ENCODE measurements around the gene MARF1. TPM values are rescaled to one million over a fixed set of nuclear protein-coding genes. Genes with fewer than 3 reads are reported as not detected.

Gene MARF1
- total RNA-seq, 2 experiments from 2014 or later, result 156 to 157 TPM

GRCh38 chr16:15654591-15654990, 11.6 kb upstream of the MARF1 start:
- H3K4me3 ChIP-seq (ENCODE audit: low read length), result no peak overlapping the region
- no peak for ATAC-seq (ENCODE audit: poor library complexity)
- H3K9me3 ChIP-seq (ENCODE audit: control insufficient read depth in 1 of 2, insufficient read depth in 1 of 2, low read length in 2 of 2), result no peaks in the 10 kb centered on the region
- TF ChIP-seq, protein P1, sequence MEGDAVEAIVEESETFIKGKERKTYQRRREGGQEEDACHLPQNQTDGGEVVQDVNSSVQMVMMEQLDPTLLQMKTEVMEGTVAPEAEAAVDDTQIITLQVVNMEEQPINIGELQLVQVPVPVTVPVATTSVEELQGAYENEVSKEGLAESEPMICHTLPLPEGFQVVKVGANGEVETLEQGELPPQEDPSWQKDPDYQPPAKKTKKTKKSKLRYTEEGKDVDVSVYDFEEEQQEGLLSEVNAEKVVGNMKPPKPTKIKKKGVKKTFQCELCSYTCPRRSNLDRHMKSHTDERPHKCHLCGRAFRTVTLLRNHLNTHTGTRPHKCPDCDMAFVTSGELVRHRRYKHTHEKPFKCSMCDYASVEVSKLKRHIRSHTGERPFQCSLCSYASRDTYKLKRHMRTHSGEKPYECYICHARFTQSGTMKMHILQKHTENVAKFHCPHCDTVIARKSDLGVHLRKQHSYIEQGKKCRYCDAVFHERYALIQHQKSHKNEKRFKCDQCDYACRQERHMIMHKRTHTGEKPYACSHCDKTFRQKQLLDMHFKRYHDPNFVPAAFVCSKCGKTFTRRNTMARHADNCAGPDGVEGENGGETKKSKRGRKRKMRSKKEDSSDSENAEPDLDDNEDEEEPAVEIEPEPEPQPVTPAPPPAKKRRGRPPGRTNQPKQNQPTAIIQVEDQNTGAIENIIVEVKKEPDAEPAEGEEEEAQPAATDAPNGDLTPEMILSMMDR (IDR thresholded peaks at IDR 0.05), result no peak
- Mint-ChIP-seq H3K36me3 (ENCODE audit: low read depth) (peaks cover 55% of the 10 kb centered on the region), H3K27ac (no peak overlapping the region), H3K4me1 (ENCODE audit: low read depth) (peaks cover 66% of the 10 kb centered on the region), H3K27me3 (no peaks in the 10 kb centered on the region), H3K4me3 (no peak overlapping the region), H3K9me3 (no peaks in the 10 kb centered on the region)
- H3K27ac ChIP-seq (ENCODE audit: low read depth in 1 of 2, low read length in 2 of 2), result no peak overlapping the region
- H3K4me1 ChIP-seq (ENCODE audit: insufficient read depth, low read length), result peaks cover 67% of the 10 kb centered on the region
- intact Hi-C loops (cut with DNase I, micrococcal nuclease), result no loop called here
- DNase-seq, result no peak
- no peaks in the 10 kb centered on the region for H3K27me3 ChIP-seq (ENCODE audit: control insufficient read depth in 1 of 2, insufficient read depth in 2 of 2, low read length in 2 of 2)
- H3K36me3 ChIP-seq (ENCODE audit: insufficient read depth, low read length), result peaks cover 28% of the 10 kb centered on the region
- POLR2A ChIA-PET, result no interaction called here
- CTCF ChIA-PET, result no interaction called here

GRCh38 chr16:15653227-15653626, 10.3 kb upstream of the MARF1 start:
- no peak overlapping the region for H3K4me3 ChIP-seq (ENCODE audit: low read length)
- DNase-seq, result no peak
- peaks cover 28% of the 10 kb centered on the region for H3K36me3 ChIP-seq (ENCODE audit: insufficient read depth, low read length)
- ChIA-PET CTCF (interaction anchor here (0.6 to 2.0 kb wide), 2 partner anchors 10 to 94 kb away, joined by 3 to 9 read pairs; partner anchors contain the start of gene MARF1), POLR2A (interaction anchor here (0.9 to 1.4 kb wide), 2 partner anchors 9 to 19 kb away, joined by 3 to 4 read pairs; no protein-coding TSS in a partner anchor)
- Mint-ChIP-seq H3K36me3 (ENCODE audit: low read depth) (peaks cover 48% of the 10 kb centered on the region), H3K4me3 (peak overlapping the region; percentile 100), H3K9me3 (no peaks in the 10 kb centered on the region), H3K4me1 (ENCODE audit: low read depth) (peaks cover 57% of the 10 kb centered on the region), H3K27ac (peak overlapping the region; percentile 93), H3K27me3 (no peaks in the 10 kb centered on the region)
- H3K27me3 ChIP-seq (ENCODE audit: control insufficient read depth in 1 of 2, insufficient read depth in 2 of 2, low read length in 2 of 2), result no peaks in the 10 kb centered on the region
- no peak overlapping the region for H3K27ac ChIP-seq (ENCODE audit: low read depth in 1 of 2, low read length in 2 of 2)
- intact Hi-C loops (cut with DNase I, micrococcal nuclease), result no loop called here
- no peak for ATAC-seq (ENCODE audit: poor library complexity)
- TF ChIP-seq, protein P1 (IDR thresholded peaks at IDR 0.05), result no peak
- H3K9me3 ChIP-seq (ENCODE audit: control insufficient read depth in 1 of 2, insufficient read depth in 1 of 2, low read length in 2 of 2), result no peaks in the 10 kb centered on the region
- H3K4me1 ChIP-seq (ENCODE audit: insufficient read depth, low read length), result peaks cover 59% of the 10 kb centered on the region

DNA sequence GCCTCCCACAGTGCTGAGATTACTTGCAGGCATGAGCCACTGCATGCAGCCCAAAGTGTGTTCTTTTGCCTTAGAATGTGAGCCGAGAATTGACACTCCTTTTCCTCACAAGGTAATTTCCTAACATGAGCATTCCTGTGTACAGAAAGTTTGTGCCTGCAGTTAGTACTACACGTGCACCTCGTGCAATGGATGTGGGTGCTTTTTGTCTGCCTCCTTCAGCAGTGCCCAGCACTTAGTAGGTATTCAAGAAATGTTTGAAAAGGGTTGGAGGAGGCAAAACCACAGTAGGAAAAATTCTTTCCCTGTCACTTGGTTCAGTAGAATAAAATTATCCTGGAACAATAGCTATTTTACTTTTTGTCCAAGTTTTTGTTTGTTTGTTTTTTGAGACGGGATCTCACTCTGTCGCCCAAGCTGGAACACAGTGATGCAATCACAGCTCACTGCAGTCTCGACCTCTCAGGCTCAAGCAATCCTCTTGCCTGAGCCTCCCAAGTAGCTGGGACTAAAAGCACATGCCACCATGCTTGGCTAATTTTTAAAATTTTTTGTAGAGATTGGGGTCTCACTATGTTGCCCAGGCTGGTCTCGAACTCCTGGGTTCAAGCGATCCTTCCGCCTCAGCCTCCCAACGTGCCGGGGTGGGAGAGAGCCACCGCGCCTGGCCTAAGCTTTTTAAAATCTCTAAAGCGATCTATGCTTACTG, 9.5 kb upstream of the MARF1 start:
- Mint-ChIP-seq H3K9me3 (no peaks in the 10 kb centered on the region), H3K4me3 (peak overlapping the region; percentile 100), H3K27me3 (no peaks in the 10 kb centered on the region), H3K4me1 (ENCODE audit: low read depth) (peaks cover 49% of the 10 kb centered on the region), H3K36me3 (ENCODE audit: low read depth) (peaks cover 43% of the 10 kb centered on the region), H3K27ac (peak overlapping the region; percentile 93)
- CTCF ChIA-PET, result interaction anchor here (2.0 kb wide), 1 partner anchor 9 kb away, joined by 9 read pairs; the partner anchor contains the start of gene MARF1
- Histone ChIP-seq H3K9me3 (ENCODE audit: control insufficient read depth in 1 of 2, insufficient read depth in 1 of 2, low read length in 2 of 2) (no peaks in the 10 kb centered on the region), H3K4me3 (ENCODE audit: low read length) (no peak overlapping the region), H3K36me3 (ENCODE audit: insufficient read depth, low read length) (peaks cover 24% of the 10 kb centered on the region), H3K27ac (ENCODE audit: low read depth in 1 of 2, low read length in 2 of 2) (no peak overlapping the region), H3K27me3 (ENCODE audit: control insufficient read depth in 1 of 2, insufficient read depth in 2 of 2, low read length in 2 of 2) (no peaks in the 10 kb centered on the region), H3K4me1 (ENCODE audit: insufficient read depth, low read length) (peaks cover 52% of the 10 kb centered on the region)
- POLR2A ChIA-PET, result interaction anchor here (1.4 kb wide), 1 partner anchor 9 kb away, joined by 4 read pairs; no protein-coding TSS in a partner anchor
- ATAC-seq (ENCODE audit: poor library complexity) (no peak), DNase-seq (no peak)
- TF ChIP-seq, protein P1 (IDR thresholded peaks at IDR 0.05), result no peak
- intact Hi-C loops (cut with DNase I, micrococcal nuclease), result no loop called here
